Ovary (tissue), 3 donors: ENCODE measurements around the gene HIF3A.

ENCODE experiments used
- CTCF ChIP-seq, 3 donors: fragments of 450-650 bp in 2 of 3; fragments of 200-600 bp in 1 of 3; IDR thresholded peaks; one replicate each; pipeline versions ENCODE4 v1.5.1 to v1.8.0; 2016 to 2022; ENCODE audit warnings: antibody characterized with exemption in 3 of 3, mild to moderate bottlenecking in 1 of 3
- EP300 ChIP-seq: sonication (generic); formaldehyde crosslinking; IDR thresholded peaks from one replicate; pipeline ENCODE4 v1.6.1; 2017; ENCODE audit warnings: antibody characterized with exemption
- donor health status: DM: no; HTN: no; CAD: no.

- TF ChIP-seq CTCF (IDR thresholded peaks at IDR 0.05) (no peak), EP300 (no peak)
These were observed 20.5 kb downstream of the HIF3A start for GRCh38 chr19:46317339-46317738.
